ENCODE measurements around the gene ZNF133.

DNA sequence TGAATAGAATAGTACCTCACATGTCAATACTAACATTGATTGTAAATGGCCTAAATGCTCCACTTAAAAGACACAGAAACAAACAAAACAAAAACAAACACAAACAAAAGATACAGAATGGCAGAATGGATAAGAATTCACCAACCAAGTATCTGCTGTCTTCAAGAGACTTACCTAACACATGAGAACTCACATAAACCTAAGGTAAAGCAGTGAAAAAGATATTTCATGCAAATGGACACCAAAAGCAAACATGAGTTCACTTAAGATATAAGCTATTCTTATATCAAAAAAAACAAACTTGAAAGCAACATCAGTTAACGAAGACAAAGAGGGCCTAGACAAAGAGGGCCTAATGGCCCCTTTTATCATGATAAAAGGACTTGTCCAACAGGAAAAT is 47.3 kb upstream of the ZNF133 start:
- TF ChIP-seq, protein P1, sequence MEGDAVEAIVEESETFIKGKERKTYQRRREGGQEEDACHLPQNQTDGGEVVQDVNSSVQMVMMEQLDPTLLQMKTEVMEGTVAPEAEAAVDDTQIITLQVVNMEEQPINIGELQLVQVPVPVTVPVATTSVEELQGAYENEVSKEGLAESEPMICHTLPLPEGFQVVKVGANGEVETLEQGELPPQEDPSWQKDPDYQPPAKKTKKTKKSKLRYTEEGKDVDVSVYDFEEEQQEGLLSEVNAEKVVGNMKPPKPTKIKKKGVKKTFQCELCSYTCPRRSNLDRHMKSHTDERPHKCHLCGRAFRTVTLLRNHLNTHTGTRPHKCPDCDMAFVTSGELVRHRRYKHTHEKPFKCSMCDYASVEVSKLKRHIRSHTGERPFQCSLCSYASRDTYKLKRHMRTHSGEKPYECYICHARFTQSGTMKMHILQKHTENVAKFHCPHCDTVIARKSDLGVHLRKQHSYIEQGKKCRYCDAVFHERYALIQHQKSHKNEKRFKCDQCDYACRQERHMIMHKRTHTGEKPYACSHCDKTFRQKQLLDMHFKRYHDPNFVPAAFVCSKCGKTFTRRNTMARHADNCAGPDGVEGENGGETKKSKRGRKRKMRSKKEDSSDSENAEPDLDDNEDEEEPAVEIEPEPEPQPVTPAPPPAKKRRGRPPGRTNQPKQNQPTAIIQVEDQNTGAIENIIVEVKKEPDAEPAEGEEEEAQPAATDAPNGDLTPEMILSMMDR (conservative IDR thresholded peaks at IDR 0.05; ENCODE audit: low read depth in 2 of 2) = no peak
- TF ChIP-seq, protein P2, sequence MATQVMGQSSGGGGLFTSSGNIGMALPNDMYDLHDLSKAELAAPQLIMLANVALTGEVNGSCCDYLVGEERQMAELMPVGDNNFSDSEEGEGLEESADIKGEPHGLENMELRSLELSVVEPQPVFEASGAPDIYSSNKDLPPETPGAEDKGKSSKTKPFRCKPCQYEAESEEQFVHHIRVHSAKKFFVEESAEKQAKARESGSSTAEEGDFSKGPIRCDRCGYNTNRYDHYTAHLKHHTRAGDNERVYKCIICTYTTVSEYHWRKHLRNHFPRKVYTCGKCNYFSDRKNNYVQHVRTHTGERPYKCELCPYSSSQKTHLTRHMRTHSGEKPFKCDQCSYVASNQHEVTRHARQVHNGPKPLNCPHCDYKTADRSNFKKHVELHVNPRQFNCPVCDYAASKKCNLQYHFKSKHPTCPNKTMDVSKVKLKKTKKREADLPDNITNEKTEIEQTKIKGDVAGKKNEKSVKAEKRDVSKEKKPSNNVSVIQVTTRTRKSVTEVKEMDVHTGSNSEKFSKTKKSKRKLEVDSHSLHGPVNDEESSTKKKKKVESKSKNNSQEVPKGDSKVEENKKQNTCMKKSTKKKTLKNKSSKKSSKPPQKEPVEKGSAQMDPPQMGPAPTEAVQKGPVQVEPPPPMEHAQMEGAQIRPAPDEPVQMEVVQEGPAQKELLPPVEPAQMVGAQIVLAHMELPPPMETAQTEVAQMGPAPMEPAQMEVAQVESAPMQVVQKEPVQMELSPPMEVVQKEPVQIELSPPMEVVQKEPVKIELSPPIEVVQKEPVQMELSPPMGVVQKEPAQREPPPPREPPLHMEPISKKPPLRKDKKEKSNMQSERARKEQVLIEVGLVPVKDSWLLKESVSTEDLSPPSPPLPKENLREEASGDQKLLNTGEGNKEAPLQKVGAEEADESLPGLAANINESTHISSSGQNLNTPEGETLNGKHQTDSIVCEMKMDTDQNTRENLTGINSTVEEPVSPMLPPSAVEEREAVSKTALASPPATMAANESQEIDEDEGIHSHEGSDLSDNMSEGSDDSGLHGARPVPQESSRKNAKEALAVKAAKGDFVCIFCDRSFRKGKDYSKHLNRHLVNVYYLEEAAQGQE (IDR thresholded peaks at IDR 0.05; ENCODE audit: unreplicated experiment) = no peak
- TF ChIP-seq STAT1 (IDR thresholded peaks at IDR 0.05; ENCODE audit: unreplicated experiment) (no peak), POLR2AphosphoS5 (IDR thresholded peaks at IDR 0.05; ENCODE audit: low read depth) (no peak), EZH2 (IDR thresholded peaks at IDR 0.05; ENCODE audit: low read depth, unreplicated experiment) (no peak)

All from GM23338 (cell line).